GM10847 (cell line): ENCODE measurements around the gene ANKRD33B.

Experiments
- POLR2A ChIP-seq: IDR thresholded peaks from 2 replicates; pipeline ENCODE4 v1.6.1; 2011; ENCODE audit not compliant: insufficient read length; ENCODE audit errors: extremely low read depth

ANKRD33B gene

DNA sequence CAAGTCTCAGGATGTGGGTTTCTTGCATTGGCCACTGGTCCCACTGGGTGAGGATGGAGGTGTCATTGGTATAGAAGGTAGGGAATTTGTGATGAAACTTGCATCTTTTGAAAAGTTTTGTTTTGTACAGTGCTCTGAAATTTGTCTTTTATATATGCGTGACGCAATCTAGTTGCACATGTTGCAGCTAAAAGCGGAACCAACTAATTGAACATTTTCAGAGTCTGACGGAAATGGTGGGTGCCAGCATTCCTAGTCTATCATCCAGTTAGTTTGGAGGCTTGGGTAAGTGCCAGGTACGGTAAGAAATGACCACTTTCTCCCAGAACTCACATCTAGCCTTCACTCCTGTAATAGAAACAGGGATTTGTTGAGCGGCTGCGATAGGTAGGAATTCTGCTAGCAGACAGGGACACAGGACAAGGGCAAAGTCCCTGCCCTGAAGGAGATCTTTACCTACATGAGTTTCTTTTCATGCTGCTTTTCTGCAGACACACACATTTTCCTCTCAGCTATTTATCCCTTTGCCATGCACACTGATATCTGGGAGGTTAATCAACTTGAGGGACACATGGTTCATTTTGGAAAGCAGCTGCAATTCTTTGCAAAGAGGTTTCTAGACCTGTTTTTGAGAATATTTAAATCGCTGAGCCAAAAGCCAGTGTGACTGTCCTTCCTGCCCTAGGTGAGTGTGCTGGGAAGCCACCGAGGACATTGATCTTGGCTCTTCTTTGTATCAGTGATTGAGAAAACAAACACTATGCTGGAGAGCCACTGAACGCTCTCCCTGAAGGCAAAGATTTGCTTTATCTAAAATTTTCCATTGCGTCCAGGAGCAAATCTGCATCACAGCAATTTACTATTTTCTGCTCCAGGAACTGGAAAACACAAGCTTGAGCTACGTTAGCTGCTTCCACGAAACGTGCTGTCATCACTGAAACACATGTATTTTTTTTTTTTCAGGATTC, 107.5 kb downstream of the ANKRD33B start:
- TF ChIP-seq POLR2A, result no peak

DNA sequence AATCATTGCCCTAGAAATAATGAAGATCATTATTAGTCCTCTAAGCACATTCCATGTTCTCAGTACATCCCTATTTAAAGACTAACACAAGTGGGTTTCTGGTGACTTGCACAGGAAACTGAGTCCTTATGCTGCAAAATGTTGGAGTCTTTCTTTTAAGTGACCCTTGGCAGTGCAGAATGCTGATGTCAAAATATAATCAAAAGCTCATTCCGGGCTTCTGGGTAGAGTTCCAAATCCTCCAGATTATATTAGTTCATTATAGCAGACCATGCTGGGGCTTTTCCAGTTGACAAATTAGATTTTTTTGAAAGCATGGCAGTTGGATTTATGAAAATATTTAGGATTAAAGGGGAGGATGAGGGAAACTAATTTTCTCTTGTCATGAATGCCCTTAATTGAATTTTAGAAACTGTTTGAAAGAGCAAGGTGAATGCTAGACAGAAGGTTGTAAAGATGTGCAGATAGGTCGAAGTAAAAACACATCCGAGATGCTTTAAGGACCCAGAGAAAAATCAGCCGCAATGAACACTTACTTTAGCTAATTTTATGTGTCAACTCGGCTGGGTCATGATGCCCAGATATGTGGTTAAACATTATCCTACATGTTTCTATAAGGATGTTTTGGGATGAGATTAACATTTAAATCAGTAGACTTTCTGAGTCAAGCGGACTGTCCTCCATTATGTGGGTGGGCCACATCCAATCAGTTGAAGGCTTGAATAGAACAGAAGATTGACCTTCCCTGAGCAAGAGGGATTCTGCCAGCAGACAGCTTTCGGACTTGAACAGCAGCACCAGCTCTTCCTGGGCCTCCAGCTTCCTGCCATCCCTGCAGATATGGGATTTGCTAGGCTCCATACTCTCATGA, 108.5 kb downstream of the ANKRD33B start:
- no peak for TF ChIP-seq POLR2A

DNA sequence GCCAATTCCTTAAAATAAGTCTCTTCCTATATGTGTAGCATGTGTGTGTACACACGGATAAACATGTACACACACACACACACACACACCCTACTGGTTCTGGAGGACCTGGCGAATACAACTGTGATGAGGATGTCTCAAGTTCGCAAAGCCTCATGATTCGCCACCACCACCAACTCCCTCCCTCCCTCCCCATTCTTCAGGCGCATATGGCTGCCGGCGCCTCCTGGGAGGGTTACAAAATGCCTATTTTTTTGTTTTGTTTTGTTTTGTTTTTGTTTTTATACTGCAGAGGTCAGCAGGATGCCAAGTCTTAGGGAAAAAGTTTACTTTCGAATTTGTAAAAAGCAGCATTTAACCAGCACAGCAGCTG, 109.1 kb downstream of the ANKRD33B start:
- no peak for TF ChIP-seq POLR2A

DNA sequence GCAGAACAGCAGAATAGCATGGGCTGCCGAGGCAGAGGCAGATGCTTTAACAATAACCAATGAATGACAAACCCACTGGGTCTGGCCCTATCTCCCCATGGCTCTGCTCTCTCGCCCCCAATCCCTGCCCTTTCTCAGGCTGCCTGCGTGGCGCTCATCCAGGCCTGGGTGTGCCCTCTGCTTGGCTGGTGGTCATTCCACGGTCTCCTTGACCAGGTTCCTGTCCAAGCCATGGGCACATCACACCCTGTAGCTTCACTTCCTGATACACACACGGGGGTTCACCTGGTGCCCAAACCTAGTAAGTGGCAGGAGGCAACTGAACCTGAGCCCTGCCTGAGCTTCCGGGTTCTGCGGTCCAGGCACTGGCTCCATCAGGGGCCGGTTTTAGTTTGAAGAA, 109.5 kb downstream of the ANKRD33B start:
- no peak for TF ChIP-seq POLR2A

DNA sequence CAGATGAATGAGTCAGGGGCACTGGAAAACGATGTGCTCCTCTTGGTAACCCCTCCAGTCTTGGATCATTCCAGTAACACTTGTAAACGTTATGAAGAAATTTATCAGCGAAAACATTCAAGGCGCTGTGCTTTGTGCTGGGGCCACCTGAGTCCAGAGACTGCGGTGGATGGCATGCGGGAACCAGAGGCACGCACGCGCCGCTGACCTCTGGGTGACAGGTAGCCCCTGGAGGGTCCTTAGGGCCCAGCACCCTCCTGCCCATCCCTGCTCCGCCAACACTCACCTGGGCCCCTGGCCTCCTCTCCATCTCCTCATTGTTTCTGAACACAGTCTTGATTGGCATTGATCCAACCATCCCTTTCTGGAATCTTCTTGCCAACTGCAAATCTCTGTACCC, 110.2 kb downstream of the ANKRD33B start:
- no peak for TF ChIP-seq POLR2A

DNA sequence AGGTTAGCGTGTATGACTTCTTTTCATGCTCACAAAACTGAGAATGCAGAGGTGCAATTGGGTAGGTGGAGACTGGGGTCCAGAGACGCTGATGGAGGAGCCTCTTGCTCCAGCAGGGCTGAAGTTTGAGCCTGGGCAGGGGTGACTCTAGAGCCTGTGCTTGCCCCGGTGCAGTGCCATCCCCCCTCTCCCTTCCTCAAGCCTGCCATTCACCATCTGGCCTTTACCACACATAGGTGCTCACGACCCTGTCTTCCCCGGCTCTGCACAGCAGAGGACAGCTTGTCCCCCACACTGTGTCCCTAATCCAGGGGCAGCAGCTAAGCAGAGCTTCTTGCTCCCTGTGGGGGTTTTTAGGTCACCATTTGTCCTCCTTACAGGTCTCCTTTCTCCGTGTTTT, 110.7 kb downstream of the ANKRD33B start:
- no peak for TF ChIP-seq POLR2A

DNA sequence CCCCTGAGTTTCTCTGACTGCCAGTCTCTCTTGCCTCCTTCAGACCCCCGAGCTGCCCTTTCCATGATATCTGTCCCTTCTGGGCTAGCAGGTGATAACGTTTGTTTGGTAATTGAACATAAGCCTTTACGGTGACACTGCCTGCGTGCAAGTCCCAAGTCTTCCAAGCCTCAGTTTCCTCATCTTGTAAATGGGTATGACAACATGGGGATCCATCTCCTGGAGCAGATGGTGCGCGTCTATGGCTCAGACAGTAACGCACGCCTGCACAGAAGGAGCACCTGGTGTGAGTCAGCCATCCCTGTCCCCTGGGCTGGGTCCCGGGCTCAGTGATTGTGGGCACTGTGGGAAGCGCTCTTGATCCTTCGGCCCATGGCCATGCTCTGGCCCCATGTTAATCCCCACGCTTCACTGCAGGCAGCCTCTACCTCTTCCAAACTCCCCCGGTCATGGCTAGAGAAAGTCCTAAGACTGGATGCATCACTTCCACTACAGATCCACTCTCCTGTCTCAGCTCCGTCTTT, 111.4 kb downstream of the ANKRD33B start:
- TF ChIP-seq POLR2A, result no peak

DNA sequence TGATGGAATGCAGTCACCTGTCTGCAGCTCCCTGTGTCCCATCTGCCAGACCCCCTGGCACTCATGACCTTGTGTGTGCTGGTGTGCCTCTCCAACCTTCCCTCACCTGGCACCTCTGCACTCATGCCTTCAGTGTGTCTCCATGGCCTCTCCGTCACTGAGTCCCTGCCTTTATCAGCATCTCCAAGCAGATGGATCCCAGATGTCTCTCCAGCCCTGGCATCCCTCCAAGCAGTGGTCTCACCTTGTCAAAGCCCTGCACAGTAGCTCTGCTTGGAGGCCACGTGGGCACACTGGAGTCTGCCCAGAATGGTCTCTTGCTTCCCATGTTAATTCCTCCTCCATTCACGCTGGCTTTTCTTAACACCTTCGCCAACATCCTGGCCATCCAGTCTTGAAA, 112.4 kb downstream of the ANKRD33B start:
- TF ChIP-seq POLR2A, result no peak

DNA sequence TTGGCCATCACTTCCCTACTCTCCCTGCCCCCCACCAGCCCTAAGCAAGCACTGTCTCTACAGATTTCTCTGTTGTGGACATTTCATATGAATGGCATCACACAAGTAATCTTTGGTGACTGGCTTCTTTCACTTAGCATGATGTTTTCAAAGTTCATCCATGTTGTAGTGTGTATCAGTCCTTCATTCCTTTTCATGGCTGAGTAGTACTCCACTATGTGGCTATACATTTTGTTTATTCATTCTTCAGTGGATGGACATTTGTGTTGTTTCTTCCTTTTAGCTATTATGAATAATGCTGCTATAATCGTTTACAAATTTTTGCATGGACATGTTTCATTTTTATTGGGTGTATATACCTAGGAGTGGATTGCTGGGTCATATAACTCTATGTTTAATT, 113.1 kb downstream of the ANKRD33B start:
- TF ChIP-seq POLR2A, result no peak

DNA sequence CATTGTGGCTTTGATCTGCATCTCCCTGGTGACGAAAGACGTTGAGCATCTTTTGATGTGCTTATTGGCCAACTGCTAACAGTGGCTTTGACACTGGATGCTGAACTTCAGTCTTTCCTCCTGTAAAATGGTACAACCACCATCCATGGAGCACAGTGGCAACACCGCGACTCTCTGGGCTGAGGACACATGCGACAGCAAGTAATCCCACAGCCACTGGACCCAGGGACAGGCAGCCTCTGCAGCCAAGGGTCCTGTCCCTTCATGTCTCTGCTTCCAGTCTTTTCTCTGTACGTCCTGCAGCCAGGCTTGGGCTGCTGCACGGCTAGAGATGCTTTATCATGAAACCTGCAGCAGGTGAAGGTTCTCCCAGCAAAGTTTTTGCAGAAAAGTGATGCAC, 113.7 kb downstream of the ANKRD33B start:
- TF ChIP-seq POLR2A, result no peak

DNA sequence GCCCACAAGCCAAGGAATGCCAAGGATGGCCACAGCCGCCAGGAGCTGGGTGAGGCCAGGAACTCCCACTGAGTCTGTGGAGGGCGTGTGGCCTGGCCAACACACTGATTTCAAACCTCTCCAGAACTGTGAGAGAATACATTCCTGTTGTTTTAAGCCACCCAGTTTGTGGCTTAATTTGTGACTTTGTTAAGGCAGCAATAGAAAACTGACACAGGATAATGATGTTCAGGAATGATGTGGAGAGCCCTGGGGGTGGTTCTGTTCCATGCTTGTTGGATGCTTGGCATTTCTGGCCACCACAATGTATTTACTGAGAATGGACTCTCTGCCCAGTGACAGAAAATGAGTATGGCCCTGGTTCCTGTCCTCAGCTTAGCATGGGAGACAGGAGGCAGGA, 114.4 kb downstream of the ANKRD33B start:
- no peak for TF ChIP-seq POLR2A

DNA sequence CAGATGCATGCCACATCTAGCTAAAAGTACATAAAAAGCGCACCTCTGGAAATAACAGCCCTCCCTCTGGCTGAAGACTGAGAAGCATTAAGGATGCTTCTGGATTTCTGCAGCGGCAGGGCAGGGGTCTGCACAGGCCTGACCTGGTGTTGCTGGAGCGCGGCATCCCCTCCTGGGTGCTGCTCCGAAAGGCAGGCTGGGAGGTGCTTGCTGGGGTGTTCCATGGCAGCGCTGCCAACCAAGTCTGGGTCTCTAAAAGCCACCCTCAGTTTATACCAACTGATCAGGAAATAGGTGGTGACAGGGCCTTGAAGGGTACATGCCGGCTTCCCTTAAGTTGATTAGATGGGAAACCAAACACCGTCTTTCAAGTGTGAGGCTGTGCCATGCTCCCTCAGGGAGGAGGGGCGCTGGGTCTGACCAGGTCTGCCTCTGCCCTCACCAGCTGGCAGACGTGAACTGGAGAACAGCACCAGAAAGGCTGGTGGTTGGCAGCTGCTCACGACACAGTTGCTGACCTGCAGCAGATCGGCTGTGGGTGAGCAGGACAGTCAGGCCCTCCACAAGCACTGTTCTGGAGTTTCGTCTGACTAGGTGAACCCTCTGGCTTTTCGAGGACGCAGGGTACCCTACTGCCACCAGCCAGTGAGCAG, 115.6 kb downstream of the ANKRD33B start:
- TF ChIP-seq POLR2A, result no peak

DNA sequence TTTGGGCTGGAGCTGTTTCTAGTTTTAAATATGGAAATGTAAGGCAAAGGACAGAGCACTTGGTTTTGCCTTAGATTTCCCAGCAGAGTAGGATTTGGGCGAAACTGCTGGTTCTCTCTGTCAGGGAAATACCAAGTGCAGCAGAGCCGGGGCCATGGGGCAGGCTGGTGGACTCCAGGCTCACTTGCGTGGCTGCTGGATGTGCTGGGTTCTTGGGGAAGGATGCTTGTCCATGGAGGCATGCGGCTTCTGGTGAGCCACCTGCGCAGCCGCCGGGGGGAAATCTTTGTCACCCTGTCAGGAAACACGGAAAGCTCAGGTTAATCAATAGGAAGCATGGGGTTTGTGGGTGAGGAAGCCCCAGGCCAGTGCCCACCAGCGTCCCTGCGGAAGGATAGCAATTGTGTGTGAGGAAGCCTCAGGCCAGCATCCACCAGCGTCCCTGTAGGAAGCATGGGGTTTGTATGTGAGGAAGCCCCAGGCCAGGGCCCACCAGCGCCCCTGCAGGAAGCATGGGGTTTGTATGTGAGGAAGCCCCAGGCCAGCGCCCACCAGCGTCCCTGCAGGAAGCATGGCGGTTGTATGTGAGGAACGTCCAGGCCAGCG, 117.1 kb downstream of the ANKRD33B start:
- no peak for TF ChIP-seq POLR2A

DNA sequence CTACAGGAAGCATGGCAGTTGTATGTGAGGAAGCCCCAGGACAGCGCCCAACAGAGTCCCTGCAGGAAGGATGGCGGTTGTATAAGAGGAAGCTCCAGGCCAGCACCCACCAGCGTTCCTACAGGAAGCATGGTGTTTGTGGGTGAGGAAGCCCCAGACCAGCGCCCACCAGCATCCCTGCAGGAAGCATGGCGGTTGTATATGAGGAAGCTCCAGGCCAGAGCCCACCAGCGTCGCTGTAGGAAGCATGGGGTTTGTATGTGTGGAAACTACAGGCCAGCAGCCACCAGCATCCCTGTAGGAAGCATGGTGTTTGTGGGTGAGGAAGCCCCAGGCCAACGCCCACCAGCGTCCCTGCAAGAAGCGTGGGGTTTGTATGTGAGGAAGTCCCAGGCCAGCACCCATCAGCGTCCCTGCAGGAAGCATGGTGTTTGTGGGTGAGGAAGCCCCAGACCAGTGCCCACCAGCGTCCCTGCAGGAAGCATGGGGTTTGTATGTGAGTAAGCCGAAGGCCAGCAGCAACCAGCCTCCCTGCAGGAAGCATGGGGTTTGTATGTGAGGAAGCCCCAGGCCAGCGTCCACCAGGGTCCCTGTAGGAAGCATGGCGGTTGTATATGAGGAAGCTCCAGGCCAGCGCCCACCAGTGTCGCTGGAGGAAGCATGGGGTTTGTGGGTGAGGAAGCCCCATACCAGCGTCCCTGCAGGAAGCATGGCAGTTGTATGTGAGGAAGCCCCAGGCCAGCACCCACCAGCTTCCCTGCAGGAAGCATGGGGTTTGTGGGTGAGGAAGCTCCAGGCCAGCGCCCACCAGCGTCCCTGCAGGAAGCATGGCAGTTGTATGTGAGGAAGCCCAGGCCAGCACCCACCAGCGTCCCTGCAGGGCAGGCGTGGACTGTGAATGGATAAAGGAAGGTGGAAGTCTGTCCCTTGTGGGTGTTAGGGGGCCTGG, 118.1 kb downstream of the ANKRD33B start:
- no peak for TF ChIP-seq POLR2A

DNA sequence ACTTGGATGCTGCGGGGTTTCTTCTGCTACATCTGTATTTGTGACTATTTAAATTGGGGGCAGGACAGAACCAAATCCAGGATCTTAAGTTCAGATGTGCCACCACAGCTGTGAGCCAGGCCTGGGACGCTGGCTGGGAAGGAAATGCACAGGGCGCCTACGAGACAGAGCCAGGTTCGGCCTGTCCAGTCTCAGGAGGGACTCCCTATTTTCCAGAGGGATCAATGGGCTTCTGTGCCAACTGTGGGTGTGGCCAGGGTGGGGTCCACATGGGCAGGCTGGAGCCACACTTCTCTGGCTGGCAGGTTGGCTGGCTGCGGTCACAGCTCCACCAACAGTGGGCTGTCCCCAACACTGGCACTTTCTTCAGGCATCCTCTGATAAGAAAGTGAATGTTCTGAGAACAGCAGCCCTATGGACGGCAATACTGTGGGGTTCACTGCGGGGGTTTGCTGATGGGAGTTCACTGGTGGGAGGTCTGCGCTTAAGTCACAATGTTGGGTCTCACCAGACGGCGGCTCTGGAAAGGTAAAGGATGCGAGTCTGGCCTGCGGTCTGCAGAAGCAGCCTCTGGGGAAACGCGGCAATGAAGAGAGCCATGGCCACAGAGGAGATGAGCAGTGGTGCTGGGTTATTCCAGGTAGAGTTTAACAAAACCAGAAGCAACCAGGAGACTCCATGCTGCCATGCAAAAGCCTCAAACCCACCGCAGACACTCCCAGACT, 119.1 kb downstream of the ANKRD33B start:
- TF ChIP-seq POLR2A, result no peak
